Activated CD4-positive, alpha-beta T cell treated with anti-CD3 and anti-CD28 coated beads for 1 hour (primary cell): ENCODE results near the gene PDE4A.
"Not testable (repeated sequence)": the region's sequence is repeated elsewhere in the genome, so short reads cannot be mapped to it uniquely, and the experiment has no call there.

Experiments
- DNase-seq: peaks from one replicate; pipeline ENCODE4 v3.0.0-alpha.2; 2020

Gene PDE4A

GRCh38 chr19:10420444-10421239 is at the start of gene PDE4A:
TSS of gene PDE4A (plus strand) at chr19:10420538. CDS start at chr19:10420765, 227 bp downstream.
- DNase-seq, result no peak

GRCh38 chr19:10372690-10373089 is 47.6 kb upstream of the PDE4A start:
- no peak for DNase-seq

- no peak for DNase-seq
Observed at GRCh38 chr19:10374931-10375330, 45.4 kb upstream of the PDE4A start.

GRCh38 chr19:10377140-10377640 is 43.1 kb upstream of the PDE4A start:
- DNase-seq, result not testable (repeated sequence)

GRCh38 chr19:10378124-10378523 is 42.2 kb upstream of the PDE4A start:
- DNase-seq, result no peak

- DNase-seq, result no peak
Observed at GRCh38 chr19:10379880-10380312, 40.4 kb upstream of the PDE4A start.

- DNase-seq, result peak; percentile 91
Observed at GRCh38 chr19:10380313-10381102, 39.8 kb upstream of the PDE4A start, which contains the start of gene TYK2. TSS of gene TYK2 (minus strand) at chr19:10380572. CDS start at chr19:10378406, 2,166 bp downstream.

- DNase-seq, result not testable (repeated sequence)
Observed at GRCh38 chr19:10383223-10383499, 37.2 kb upstream of the PDE4A start.

- DNase-seq, result no peak
Observed at GRCh38 chr19:10384580-10384979, 35.8 kb upstream of the PDE4A start.

- peak; percentile 76 for DNase-seq
Observed at GRCh38 chr19:10388957-10389356, 31.4 kb upstream of the PDE4A start.

GRCh38 chr19:10389863-10390262 is 30.5 kb upstream of the PDE4A start:
- no peak for DNase-seq

- DNase-seq, result peak; percentile 58
Observed at GRCh38 chr19:10390652-10391286, 29.6 kb upstream of the PDE4A start.

GRCh38 chr19:10392120-10392519 is 28.2 kb upstream of the PDE4A start:
- no peak for DNase-seq

- no peak for DNase-seq
Observed at GRCh38 chr19:10393137-10393536, 27.2 kb upstream of the PDE4A start.

GRCh38 chr19:10395003-10395402 is 25.3 kb upstream of the PDE4A start:
- DNase-seq, result no peak

GRCh38 chr19:10395436-10395835 is 24.9 kb upstream of the PDE4A start:
- DNase-seq, result no peak

GRCh38 chr19:10395917-10396316 is 24.4 kb upstream of the PDE4A start:
- no peak for DNase-seq

- DNase-seq, result no peak
Observed at GRCh38 chr19:10398819-10399218, 21.5 kb upstream of the PDE4A start.

- not testable (repeated sequence) for DNase-seq
Observed at GRCh38 chr19:10399340-10399739, 21.0 kb upstream of the PDE4A start.

- no peak for DNase-seq
Observed at GRCh38 chr19:10399878-10400277, 20.5 kb upstream of the PDE4A start.

GRCh38 chr19:10402441-10403038 is 17.8 kb upstream of the PDE4A start:
- DNase-seq, result no peak

- peak; percentile 98 for DNase-seq
Observed at GRCh38 chr19:10403137-10404021, 17.0 kb upstream of the PDE4A start, which contains the start of gene CDC37. TSS of gene CDC37 (minus strand) at chr19:10403542. CDS start at chr19:10403479, 63 bp downstream.
